Stimulated activated CD4-positive, alpha-beta T cell treated with anti-CD3 and anti-CD28 coated beads, Interleukin-15, amount 100 ng/mL, for 24 hours (primary cell): ENCODE measurements around the gene MAD1L1.

ENCODE experiments used
- DNase-seq: peaks from one replicate; pipeline ENCODE4 v3.0.0-alpha.2; 2020

The MAD1L1 gene

DNA sequence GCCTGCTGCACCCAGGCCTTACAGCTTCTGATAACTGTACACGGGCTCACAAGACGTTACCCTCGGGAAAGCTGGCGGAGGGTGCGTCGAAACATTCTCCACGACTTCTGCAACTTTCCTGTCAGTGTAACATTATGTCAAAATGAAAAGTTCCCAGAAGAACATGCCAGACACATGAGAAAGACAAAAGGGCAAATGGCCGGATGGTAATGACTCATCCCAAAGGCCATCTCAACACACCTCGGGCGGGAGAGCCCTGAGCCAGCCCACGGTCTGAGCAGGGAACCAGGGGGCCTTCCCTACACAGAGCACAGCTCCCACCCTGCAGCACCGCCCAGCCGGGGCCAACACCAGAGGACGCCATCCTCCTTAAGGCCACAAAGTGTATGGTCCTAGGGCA is 118.7 kb downstream of the MAD1L1 start:
- DNase-seq, result no peak

- no peak for DNase-seq
Measured at GRCh38 chr7:2112261-2113198, 120.2 kb downstream of the MAD1L1 start.

DNA sequence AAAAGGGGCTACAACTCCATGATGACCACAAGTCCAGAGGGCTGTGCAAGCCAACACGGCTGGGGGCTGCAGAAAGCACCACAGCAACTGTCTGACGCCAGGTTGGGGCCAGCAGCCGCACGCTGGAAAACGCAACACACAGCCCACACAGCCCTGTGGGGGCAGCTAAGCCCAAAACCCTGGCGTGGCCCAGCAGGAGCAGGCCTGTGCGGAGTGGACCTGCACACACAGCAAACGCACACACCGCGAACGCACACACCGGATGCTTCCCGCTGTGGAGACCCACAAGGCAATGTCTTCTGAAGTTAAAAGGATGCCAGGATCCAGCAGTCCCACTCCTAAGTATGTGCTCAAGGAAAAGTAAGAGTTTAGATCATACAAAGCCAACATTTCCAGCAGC is 121.2 kb downstream of the MAD1L1 start:
- no peak for DNase-seq

- no peak for DNase-seq
Measured at GRCh38 chr7:2110610-2111396, 121.9 kb downstream of the MAD1L1 start.

- peak; percentile 84 for DNase-seq
Measured at GRCh38 chr7:2109936-2110609, 122.7 kb downstream of the MAD1L1 start.

DNA sequence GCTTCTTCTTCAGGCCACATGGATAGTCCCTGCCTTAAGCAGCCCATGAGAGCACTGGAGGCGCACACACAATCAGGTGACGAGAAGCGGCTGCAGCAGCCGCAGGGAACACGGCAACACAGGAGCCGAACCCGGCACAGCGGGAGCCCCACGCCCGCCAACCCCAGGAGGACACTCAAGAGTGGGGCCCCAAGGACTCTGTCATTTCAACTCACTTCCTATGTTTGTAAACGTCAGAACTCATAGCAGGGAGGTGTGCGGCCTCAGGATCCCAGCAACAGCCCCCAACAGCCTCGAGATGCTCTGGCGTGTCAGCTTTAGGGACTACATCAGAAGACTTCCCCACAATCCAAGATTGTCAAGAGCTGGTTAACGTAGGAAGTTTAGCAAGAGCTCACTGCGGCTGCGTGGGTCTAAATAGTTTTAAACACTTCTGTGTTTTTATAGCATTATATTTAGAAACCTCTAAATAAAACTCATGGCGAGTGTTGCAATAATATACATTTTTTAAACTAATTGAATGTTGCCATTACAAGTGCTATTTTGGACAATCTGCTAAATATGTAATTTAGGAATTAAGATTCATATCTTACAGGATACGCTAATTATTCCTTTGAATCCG is 123.4 kb downstream of the MAD1L1 start:
- DNase-seq, result no peak

GRCh38 chr7:2108501-2109250 is 124.1 kb downstream of the MAD1L1 start:
- DNase-seq, result no peak

- DNase-seq, result no peak
Measured at GRCh38 chr7:2108071-2108455, 124.7 kb downstream of the MAD1L1 start.

GRCh38 chr7:2107386-2108070 is 125.2 kb downstream of the MAD1L1 start:
- DNase-seq, result no peak

DNA sequence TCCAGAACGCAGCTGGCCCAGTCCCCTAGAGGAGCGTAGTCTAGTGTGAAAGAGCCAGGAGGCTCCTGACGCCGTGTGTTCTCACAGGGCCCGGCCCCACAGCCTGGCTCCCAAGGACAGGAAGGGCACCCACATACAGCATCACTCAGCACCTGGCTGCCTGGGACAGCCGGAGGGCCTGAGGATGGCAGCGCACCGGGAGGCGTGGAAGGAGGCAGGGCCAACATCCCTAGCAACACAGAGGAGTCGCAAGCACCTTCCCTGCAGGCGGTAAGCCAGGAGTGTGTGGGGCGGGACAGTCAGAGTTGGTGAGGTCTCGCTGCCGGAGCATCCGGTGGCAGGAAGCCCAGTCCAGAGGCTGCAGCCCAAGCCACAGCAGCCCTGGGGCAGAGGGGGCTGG is 125.8 kb downstream of the MAD1L1 start:
- no peak for DNase-seq

- DNase-seq, result no peak
Measured at GRCh38 chr7:2106440-2106839, 126.3 kb downstream of the MAD1L1 start.

DNA sequence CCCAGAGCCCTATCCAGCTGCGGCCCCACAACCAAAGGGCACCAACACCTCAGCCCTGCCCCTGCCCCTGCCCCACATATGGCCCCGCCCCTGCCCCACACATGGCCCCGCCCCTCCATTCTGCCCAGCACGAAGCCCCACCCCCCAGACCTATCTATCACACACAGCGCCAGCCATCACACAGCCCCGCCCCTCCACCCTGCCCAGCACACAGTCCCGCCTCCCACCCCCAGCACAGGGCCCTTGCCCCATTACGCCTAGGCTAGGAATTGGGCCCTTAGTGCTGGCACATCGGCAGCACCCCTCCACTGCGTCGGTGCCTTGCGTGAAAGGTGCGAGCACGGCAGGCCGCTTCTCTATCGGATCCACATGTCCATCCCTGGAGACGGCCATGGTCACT is 126.8 kb downstream of the MAD1L1 start:
- DNase-seq, result peak; percentile 34

- no peak for DNase-seq
Measured at GRCh38 chr7:2105280-2105679, 127.5 kb downstream of the MAD1L1 start.

DNA sequence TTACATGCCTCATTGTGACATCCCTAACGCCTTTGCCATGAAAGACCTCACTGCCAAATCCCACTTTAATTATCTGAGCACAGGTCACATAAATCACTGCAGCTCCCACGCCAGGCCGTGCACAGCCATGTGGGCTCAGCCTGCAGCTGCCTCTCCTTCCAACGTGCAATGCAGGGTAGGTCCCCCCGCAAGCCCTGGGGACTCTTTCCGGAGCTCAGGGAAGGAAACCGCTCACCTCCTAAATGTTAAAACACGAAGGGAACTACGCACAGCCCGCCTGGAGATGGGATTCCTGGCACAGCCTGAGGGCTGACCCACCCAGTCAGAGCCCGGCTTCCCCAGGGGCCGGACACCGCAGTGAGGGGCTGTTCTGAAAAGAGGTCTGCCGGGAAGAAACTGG is 128.0 kb downstream of the MAD1L1 start:
- DNase-seq, result no peak

DNA sequence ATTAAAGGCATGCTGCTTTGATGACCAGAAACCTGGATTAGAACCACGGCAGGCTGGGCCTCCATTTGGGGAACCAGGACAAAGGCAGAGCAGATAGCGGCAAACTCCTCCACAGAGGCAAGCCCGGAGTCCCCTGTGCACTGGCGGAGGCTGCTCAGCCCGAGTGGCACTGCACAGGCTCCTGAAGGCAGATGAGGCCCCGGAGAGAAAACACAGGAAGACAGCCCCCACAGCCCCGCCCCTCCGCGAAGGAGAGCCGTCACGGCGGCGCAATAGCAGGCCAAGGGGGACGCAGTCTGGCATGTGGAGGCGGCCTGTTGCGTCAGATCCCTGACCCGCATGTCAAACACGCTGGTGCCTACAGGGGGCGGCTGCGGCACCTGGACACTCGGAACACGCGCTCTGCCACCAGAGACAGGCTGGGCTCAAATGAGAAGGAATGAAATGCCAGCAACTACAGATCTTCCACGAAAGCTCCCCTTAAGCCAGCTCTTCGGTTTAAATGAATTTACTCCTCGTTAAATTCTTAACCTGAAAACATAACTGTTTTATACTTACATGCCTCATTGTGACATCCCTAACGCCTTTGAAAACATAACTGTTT is 128.5 kb downstream of the MAD1L1 start:
- DNase-seq, result peak; percentile 88

DNA sequence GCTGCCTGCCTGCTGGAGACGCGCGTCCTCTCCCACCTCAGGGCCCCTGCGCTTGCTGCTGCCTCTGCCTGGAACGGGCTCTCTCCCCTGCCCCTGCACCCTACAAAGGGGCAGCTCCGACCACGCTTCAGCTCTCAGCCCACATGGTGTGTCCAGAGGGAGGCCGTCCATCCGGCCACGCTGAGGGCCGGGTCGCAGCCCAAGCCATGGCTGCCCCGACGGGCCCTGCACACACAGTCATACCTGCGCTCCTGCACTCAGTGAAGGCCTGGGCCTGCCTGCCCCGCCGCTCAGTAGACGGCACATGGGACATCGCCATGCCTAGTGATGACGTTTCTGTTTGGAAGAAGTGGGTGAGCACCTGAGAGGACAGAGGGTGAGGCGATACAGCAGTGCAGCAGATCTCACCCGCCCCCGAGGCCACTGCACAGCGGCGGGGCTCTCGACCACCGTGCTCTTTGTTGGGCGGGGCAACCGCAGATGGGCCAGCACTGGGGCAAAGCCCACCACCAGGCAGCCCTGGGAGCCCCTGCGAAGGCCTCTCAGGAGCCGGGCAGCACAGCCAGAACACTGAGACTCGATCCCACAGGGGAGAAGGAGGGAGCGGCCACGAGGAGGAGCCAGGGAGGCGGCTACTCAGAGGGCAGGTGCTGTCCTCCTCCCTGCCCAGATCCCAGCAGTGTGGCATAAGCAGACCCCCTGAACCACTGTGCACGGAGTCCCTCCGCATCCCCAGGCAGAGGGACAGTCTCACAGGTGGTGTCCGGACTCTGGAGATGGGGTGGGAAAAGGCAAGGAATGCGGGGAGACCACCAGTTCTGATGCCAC is 129.5 kb downstream of the MAD1L1 start:
- no peak for DNase-seq

- no peak for DNase-seq
Measured at GRCh38 chr7:2102375-2102723, 130.4 kb downstream of the MAD1L1 start.

- DNase-seq, result no peak
Measured at GRCh38 chr7:2101630-2102374, 130.9 kb downstream of the MAD1L1 start.
